Thyroid gland (tissue), 4 donors: Measurements from ENCODE around the gene FMN1.

Experiments
- CTCF ChIP-seq, 6 experiments: fragments of 200-600 bp in 3 of 6; fragments of 450-650 bp in 3 of 6; sonication (generic) in 3 of 6; IDR thresholded peaks; one replicate each; pipeline ENCODE4 v1.5.1; 2016 to 2019; ENCODE audit warnings: antibody characterized with exemption in 6 of 6, mild to moderate bottlenecking in 2 of 6, inconsistent platforms in 1 of 6, moderate library complexity in 1 of 6
- POLR2A ChIP-seq, 2 donors: fragments of 450-650 bp; IDR thresholded peaks; one replicate each; pipeline ENCODE4 v1.6.1; 2017; ENCODE audit warnings: antibody characterized with exemption in 2 of 2, mild to moderate bottlenecking in 2 of 2, moderate library complexity in 1 of 2

GRCh38 chr15:33179874-33180273, 14.6 kb downstream of the FMN1 start:
- TF ChIP-seq CTCF (IDR thresholded peaks at IDR 0.05), result no peak
- TF ChIP-seq POLR2A (IDR thresholded peaks at IDR 0.05), result no peak
